Loucy (cell line): ENCODE results near the gene TMTC1.

Experiments
- H2AFZ ChIP-seq: fragments of 200-600 bp; sonication (generic); 2 replicates; pipeline ENCODE4 v1.6.0; 2016; ENCODE audit warnings: antibody characterized with exemption, mild to moderate bottlenecking, low read length, moderate library complexity
- H3F3A ChIP-seq: fragments of 200-600 bp; 2 replicates; pipeline ENCODE4 v1.6.0; 2016; ENCODE audit warnings: antibody characterized with exemption, low read depth, mild to moderate bottlenecking
- H3K27me3 ChIP-seq: fragments of 200-600 bp; sonication (generic); 2 replicates; pipeline ENCODE4 v1.6.1; 2014; ENCODE audit warnings: low read length, mild to moderate bottlenecking; ENCODE audit not compliant: insufficient read depth, poor library complexity, severe bottlenecking
- H3K36me3 ChIP-seq: fragments of 200-600 bp; sonication (generic); 2 replicates; pipeline ENCODE4 v1.6.1; 2016; ENCODE audit warnings: low read length; ENCODE audit not compliant: insufficient read depth
- H3K4me1 ChIP-seq: fragments of 200-600 bp; sonication (generic); 2 replicates; pipeline ENCODE4 v1.5.1; 2014; ENCODE audit warnings: low read length, mild to moderate bottlenecking; ENCODE audit not compliant: insufficient read depth, poor library complexity, severe bottlenecking
- H3K4me2 ChIP-seq: fragments of 200-600 bp; sonication (generic); 2 replicates; pipeline ENCODE4 v1.6.0; 2014; ENCODE audit warnings: antibody characterized with exemption, low read length, low read depth, mild to moderate bottlenecking; ENCODE audit not compliant: poor library complexity, severe bottlenecking
- H3K4me3 ChIP-seq: fragments of 200-600 bp; sonication (generic); 2 replicates; pipeline ENCODE4 v1.5.1; 2014; ENCODE audit warnings: low read length, mild to moderate bottlenecking, mixed read lengths; ENCODE audit not compliant: poor library complexity, severe bottlenecking
- H3K79me2 ChIP-seq: fragments of 200-600 bp; sonication (generic); 2 replicates; pipeline ENCODE4 v1.6.1; 2014; ENCODE audit warnings: low read length; ENCODE audit not compliant: insufficient read depth
- H3K9ac ChIP-seq: fragments of 200-600 bp; sonication (generic); 2 replicates; pipeline ENCODE4 v1.6.0; 2014; ENCODE audit warnings: mild to moderate bottlenecking, low read depth, low read length, moderate library complexity; ENCODE audit not compliant: poor library complexity, severe bottlenecking
- H3K9me2 ChIP-seq: fragments of 200-600 bp; sonication (generic); replicated peaks from 2 replicates; pipeline ENCODE4 v1.6.1; 2016; ENCODE audit warnings: low read depth, low read length, mixed read lengths
- H3K9me3 ChIP-seq: fragments of 200-600 bp; sonication (generic); 2 replicates; pipeline ENCODE4 v1.6.1; 2014; ENCODE audit warnings: mild to moderate bottlenecking, antibody characterized with exemption, low read length, low read depth; ENCODE audit not compliant: insufficient read depth
- H4K20me1 ChIP-seq: fragments of 200-600 bp; sonication (generic); 2 replicates; pipeline ENCODE4 v1.6.0; 2014; ENCODE audit warnings: antibody characterized with exemption, low read length, mild to moderate bottlenecking; ENCODE audit not compliant: insufficient read depth, poor library complexity, severe bottlenecking
- CTCF ChIP-seq: fragments of 200-600 bp; sonication (generic); conservative IDR thresholded peaks from 2 replicates; pipeline ENCODE4 v1.5.1; 2014; ENCODE audit warnings: mild to moderate bottlenecking, antibody characterized with exemption, low read length
- EZH2phosphoT487 ChIP-seq: fragments of 200-600 bp; IDR thresholded peaks from 2 replicates; pipeline ENCODE4 v1.6.1; 2018; ENCODE audit warnings: antibody characterized with exemption, mild to moderate bottlenecking, moderate library complexity, borderline replicate concordance

Gene TMTC1

GRCh38 chr12:29544428-29545101 lies 239.2 kb downstream of the TMTC1 start:
- Histone ChIP-seq H3K79me2 (no peaks in the 10 kb centered on the region), H3K4me3 (no peak overlapping the region), H4K20me1 (no peaks in the 10 kb centered on the region), H3K9me3 (no peaks in the 10 kb centered on the region), H3K4me2 (no peak overlapping the region), H2AFZ (no peak overlapping the region), H3F3A (no peaks in the 10 kb centered on the region), H3K9me2 (no peaks in the 10 kb centered on the region), H3K9ac (no peak overlapping the region), H3K27me3 (no peaks in the 10 kb centered on the region), H3K4me1 (no peaks in the 10 kb centered on the region), H3K36me3 (no peaks in the 10 kb centered on the region)
- TF ChIP-seq CTCF = no peak; the same call in 1 of the 2 replicates
- TF ChIP-seq EZH2phosphoT487 = no peak

GRCh38 chr12:29543036-29543435 lies 240.7 kb downstream of the TMTC1 start:
- no peak overlapping the region for H3K4me2 ChIP-seq
- H2AFZ ChIP-seq = no peak overlapping the region
- no peak overlapping the region for H3K4me3 ChIP-seq
- no peaks in the 10 kb centered on the region for H3F3A ChIP-seq
- H4K20me1 ChIP-seq = no peaks in the 10 kb centered on the region
- TF ChIP-seq EZH2phosphoT487 (no peak), CTCF (no peak)
- H3K27me3 ChIP-seq = no peaks in the 10 kb centered on the region
- no peaks in the 10 kb centered on the region for H3K9me3 ChIP-seq
- H3K9ac ChIP-seq = no peak overlapping the region
- H3K79me2 ChIP-seq = no peaks in the 10 kb centered on the region
- no peaks in the 10 kb centered on the region for H3K36me3 ChIP-seq
- H3K4me1 ChIP-seq = no peaks in the 10 kb centered on the region
- no peaks in the 10 kb centered on the region for H3K9me2 ChIP-seq

DNA sequence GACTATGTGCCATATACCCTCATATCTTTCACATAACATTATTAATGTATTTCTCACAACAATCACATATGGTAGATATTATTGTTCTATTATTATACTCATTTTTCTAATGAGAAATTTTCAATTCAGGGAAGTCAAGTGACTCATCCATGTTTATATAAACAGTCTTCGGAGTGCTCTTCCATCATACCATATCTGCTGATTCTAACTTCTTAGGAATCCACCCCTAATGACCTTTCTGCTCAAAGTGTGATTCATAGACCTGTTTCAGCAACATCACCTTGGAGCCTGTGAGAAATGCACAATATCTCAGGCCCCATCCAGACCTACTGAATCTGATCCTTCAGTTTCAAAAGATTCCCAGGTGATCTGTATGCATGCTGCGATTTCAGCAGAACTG lies 246.4 kb downstream of the TMTC1 start:
- TF ChIP-seq EZH2phosphoT487 (no peak), CTCF (no peak)
- Histone ChIP-seq H4K20me1 (no peaks in the 10 kb centered on the region), H3K9ac (no peak overlapping the region), H2AFZ (no peak overlapping the region), H3K36me3 (no peaks in the 10 kb centered on the region), H3K9me3 (no peaks in the 10 kb centered on the region), H3K4me3 (no peak overlapping the region), H3K4me2 (no peak overlapping the region), H3K4me1 (no peaks in the 10 kb centered on the region), H3K79me2 (no peaks in the 10 kb centered on the region), H3K9me2 (no peaks in the 10 kb centered on the region), H3K27me3 (peaks cover 5% of the 10 kb centered on the region), H3F3A (no peaks in the 10 kb centered on the region)
